Smooth muscle cell (in vitro differentiated cells): ENCODE data around the gene BEND3. TPM values are rescaled to one million over a fixed set of nuclear protein-coding genes. Genes with fewer than 3 reads are reported as not detected.

Experiments used
- DNase-seq: peaks from one replicate; lab custom pipeline; 2025; ENCODE audit not compliant: unreplicated experiment; lab: John Stamatoyannopoulos, UW
- H2AFZ ChIP-seq: fragments of 200-600 bp; sonication (generic); 2 replicates; pipeline ENCODE4 v1.6.0; 2016; ENCODE audit warnings: antibody characterized with exemption, low read depth, mild to moderate bottlenecking
- H3F3A ChIP-seq: fragments of 200-600 bp; sonication (generic); 2 replicates; pipeline ENCODE4 v1.6.0; 2017; ENCODE audit warnings: antibody characterized with exemption, low read depth
- H3K27ac ChIP-seq: fragments of 200-600 bp; sonication (generic); 2 replicates; pipeline ENCODE4 v1.5.1; 2016; ENCODE audit warnings: low read depth, mild to moderate bottlenecking
- H3K27me3 ChIP-seq: fragments of 200-600 bp; sonication (generic); 2 replicates; pipeline ENCODE4 v1.6.1; 2016; ENCODE audit warnings: low read depth, mild to moderate bottlenecking
- H3K36me3 ChIP-seq: fragments of 200-600 bp; sonication (generic); 2 replicates; pipeline ENCODE4 v1.5.1; 2016; ENCODE audit warnings: low read depth
- H3K4me1 ChIP-seq: fragments of 200-600 bp; sonication (generic); 2 replicates; pipeline ENCODE4 v1.5.1; 2016; ENCODE audit warnings: low read depth
- H3K4me2 ChIP-seq: fragments of 200-600 bp; sonication (generic); 2 replicates; pipeline ENCODE4 v1.6.0; 2016; ENCODE audit warnings: mild to moderate bottlenecking
- H3K4me3 ChIP-seq: fragments of 200-600 bp; sonication (generic); 2 replicates; pipeline ENCODE4 v1.5.1; 2016; ENCODE audit warnings: mild to moderate bottlenecking
- H3K79me2 ChIP-seq: fragments of 200-600 bp; sonication (generic); 2 replicates; pipeline ENCODE4 v1.6.0; 2016; ENCODE audit warnings: low read depth, mild to moderate bottlenecking
- H3K9ac ChIP-seq: fragments of 200-600 bp; sonication (generic); 2 replicates; pipeline ENCODE4 v1.6.0; 2016; ENCODE audit warnings: low read depth
- H3K9me3 ChIP-seq: fragments of 200-600 bp; sonication (generic); replicated peaks from 2 replicates; pipeline ENCODE4 v1.5.1; 2016; ENCODE audit warnings: low read depth
- H4K20me1 ChIP-seq: fragments of 200-600 bp; sonication (generic); 2 replicates; pipeline ENCODE4 v1.6.0; 2016; ENCODE audit warnings: low read depth
- CTCF ChIP-seq: fragments of 200-600 bp; sonication (generic); IDR thresholded peaks from 2 replicates; pipeline ENCODE4 v1.5.1; 2017; ENCODE audit warnings: borderline replicate concordance, mild to moderate bottlenecking, antibody characterized with exemption; ENCODE audit not compliant: insufficient read depth, poor library complexity, severe bottlenecking
- WGBS: methylation state at CpG from one replicate; pipeline ENCODE4 v1.1.7; 2016; ENCODE audit warnings: low lambda C conversion rate; 5-methylcytosine and 5-hydroxymethylcytosine counted together
- polyA plus RNA-seq: library from polyadenylated mRNA; unstranded; fragments of >200 nt; fragmentation: Nextera tagmentation; extraction: Ambion mirVana; gene quantifications from 2 replicates; pipeline ENCODE4 v1.2.1, GENCODE V29; 2016
- total RNA-seq: library from RNA; depleted of rRNA; stranded (reverse); fragments of >200 nt; gene quantifications from 2 replicates; pipeline ENCODE4 v1.2.3, GENCODE V29; 2014

The BEND3 gene
- total and polyA plus RNA-seq, 2 experiments from 2014 or later: 2.3 to 3.5 TPM

GRCh38 chr6:107115695-107116327, 496 bp upstream of the BEND3 start:
- Histone ChIP-seq H3F3A (peaks cover 5% of the 10 kb centered on the region), H4K20me1 (peaks cover 22% of the 10 kb centered on the region), H3K4me3 (peak overlapping the region; percentile 79), H3K27ac (peak overlapping the region; percentile 7), H3K9me3 (no peaks in the 10 kb centered on the region), H3K4me2 (peak overlapping the region; percentile 98), H3K4me1 (peaks cover 22% of the 10 kb centered on the region), H2AFZ (peak overlapping the region; percentile 58), H3K79me2 (no peaks in the 10 kb centered on the region), H3K36me3 (no peaks in the 10 kb centered on the region), H3K27me3 (peaks cover 16% of the 10 kb centered on the region), H3K9ac (no peak overlapping the region)
- no peak for TF ChIP-seq CTCF
- WGBS: under 1% methylated on average over 44 of the region's 45 CpGs
- DNase-seq: peak; percentile 33

- Histone ChIP-seq H3K27me3 (peaks cover 16% of the 10 kb centered on the region), H3K4me2 (peak overlapping the region; percentile 98), H3K79me2 (no peaks in the 10 kb centered on the region), H3K9ac (no peak overlapping the region), H3F3A (peaks cover 5% of the 10 kb centered on the region), H3K4me1 (peaks cover 22% of the 10 kb centered on the region), H3K9me3 (no peaks in the 10 kb centered on the region), H3K4me3 (peak overlapping the region; percentile 79), H3K36me3 (no peaks in the 10 kb centered on the region), H4K20me1 (peaks cover 36% of the 10 kb centered on the region), H3K27ac (no peak overlapping the region), H2AFZ (peak overlapping the region; percentile 79)
- peak; percentile 92 for TF ChIP-seq CTCF
- DNase-seq: peak; percentile 53
- under 1% methylated on average over 32 of the region's 116 CpGs for WGBS
These were observed 946 bp downstream of the BEND3 start for GRCh38 chr6:107114213-107114925.

- Histone ChIP-seq H2AFZ (no peak overlapping the region), H3K4me1 (peaks cover 7% of the 10 kb centered on the region), H3K27ac (no peak overlapping the region), H3K79me2 (peaks cover 2% of the 10 kb centered on the region), H3K36me3 (no peaks in the 10 kb centered on the region), H4K20me1 (peaks cover 73% of the 10 kb centered on the region), H3K27me3 (no peaks in the 10 kb centered on the region), H3K4me3 (no peak overlapping the region), H3K4me2 (no peak overlapping the region), H3K9ac (no peak overlapping the region), H3F3A (no peaks in the 10 kb centered on the region), H3K9me3 (no peaks in the 10 kb centered on the region)
- 13% methylated on average over 1 of the region's 1 CpG for WGBS
- no peak for DNase-seq
- no peak for TF ChIP-seq CTCF
These were observed 5.1 kb downstream of the BEND3 start for GRCh38 chr6:107110200-107110599.
